GM12878 (cell line): ENCODE data around the gene ARID5B. TPM values are rescaled to one million over a fixed set of nuclear protein-coding genes. Genes with fewer than 3 reads are reported as not detected.

ENCODE experiments used
- EZH2 ChIP-seq: IDR thresholded peaks from 2 replicates; pipeline ENCODE4 v1.6.1; 2012; ENCODE audit warnings: low read depth, mild to moderate bottlenecking, control low read depth, inconsistent platforms, low read length, borderline replicate concordance; ENCODE audit not compliant: control insufficient read depth
- FOXM1 ChIP-seq: IDR thresholded peaks from 2 replicates; pipeline ENCODE4 v1.6.1; 2012; ENCODE audit warnings: low read depth, mild to moderate bottlenecking, inconsistent platforms, low read length, moderate library complexity
- MEF2A ChIP-seq: IDR thresholded peaks from 2 replicates; pipeline ENCODE4 v1.6.1; 2011; ENCODE audit warnings: low read depth, mild to moderate bottlenecking, low read length, moderate library complexity; ENCODE audit not compliant: insufficient read depth
- MTA2 ChIP-seq: fragments of 450-650 bp; IDR thresholded peaks from 2 replicates; pipeline ENCODE4 v1.6.1; 2016; ENCODE audit warnings: low read depth, mild to moderate bottlenecking, moderate library complexity
- NFIC ChIP-seq: IDR thresholded peaks from 2 replicates; pipeline ENCODE4 v1.6.1; 2012; ENCODE audit warnings: low read depth, mild to moderate bottlenecking, inconsistent platforms, low read length, moderate library complexity
- PML ChIP-seq: IDR thresholded peaks from 2 replicates; pipeline ENCODE4 v1.6.1; 2012; ENCODE audit warnings: low read length, inconsistent platforms
- POLR2AphosphoS5 ChIP-seq: IDR thresholded peaks from 2 replicates; pipeline ENCODE4 v1.6.1; 2011; ENCODE audit warnings: mild to moderate bottlenecking, low read length, inconsistent platforms
- RBBP5 ChIP-seq: fragments of 200-600 bp; sonication (generic); conservative IDR thresholded peaks from 2 replicates; pipeline ENCODE4 v1.6.1; 2016
- RUNX3 ChIP-seq: IDR thresholded peaks from 2 replicates; pipeline ENCODE4 v1.6.1; 2012; ENCODE audit warnings: low read length, inconsistent platforms
- SREBF2 ChIP-seq: IDR thresholded peaks from 2 replicates; pipeline ENCODE4 v1.6.1; 2012; ENCODE audit warnings: mild to moderate bottlenecking, low read length
- TBL1XR1 ChIP-seq: IDR thresholded peaks from 2 replicates; pipeline ENCODE4 v1.6.1; 2012; ENCODE audit warnings: low read depth, low read length, improper control_type of control experiment
- ZBED1 ChIP-seq: IDR thresholded peaks from 2 replicates; pipeline ENCODE4 v1.6.1; 2016; ENCODE audit warnings: borderline replicate concordance
- polyA plus RNA-seq, 11 experiments: library from polyadenylated mRNA; depleted of rRNA in 4 of 11; unstranded in 6 of 11; stranded (reverse) in 5 of 11; fragments of >200 nt; fragmentation: Nextera tagmentation in 4 of 11; fragmentation: Illumina TruSeq in 1 of 11; extraction: Ambion mirVana in 4 of 11; extraction: Trizol in 1 of 11; gene quantifications; 1 replicate in 1 of 11; 2 replicates in 10 of 11; pipeline versions ENCODE4 v1.2.1 to v1.2.3, GENCODE V29; 2011 to 2016; ENCODE audit warnings: inconsistent platforms in 2 of 11, missing spikeins in 2 of 11, low read depth in 1 of 11
- total RNA-seq, 4 experiments: library from RNA; depleted of rRNA in 3 of 4; stranded (reverse); fragments of >200 nt in 3 of 4; fragmentation: Illumina TruSeq in 1 of 4; extraction: Trizol in 1 of 4; gene quantifications; 2 replicates each; pipeline versions ENCODE4 v1.2.1 to v1.2.3, GENCODE V29; 2013 to 2021
- TF ChIP-seq, protein P1 (sequence below): fragments of 450-650 bp; IDR thresholded peaks from 2 replicates; pipeline ENCODE4 v1.6.1; 2018; ENCODE audit warnings: mild to moderate bottlenecking, low read depth, moderate library complexity; ENCODE audit not compliant: partially characterized antibody
- TF ChIP-seq, protein P2 (sequence below): fragments of 450-650 bp; IDR thresholded peaks from 2 replicates; pipeline ENCODE4 v1.6.1; 2017; ENCODE audit warnings: mild to moderate bottlenecking, low read depth, inconsistent platforms; ENCODE audit not compliant: poor library complexity, severe bottlenecking
- TF ChIP-seq, protein P3 (sequence below): IDR thresholded peaks from 2 replicates; pipeline ENCODE4 v1.6.1; 2011; ENCODE audit warnings: low read depth, low read length, improper control_type of control experiment, borderline replicate concordance

Gene ARID5B
- total and polyA plus RNA-seq, 10 of the 15 experiments (the other 5 are each of a cell fraction or from before 2014, with no cell fraction given): 2.7 to 8.5 (median 6.1) TPM

DNA sequence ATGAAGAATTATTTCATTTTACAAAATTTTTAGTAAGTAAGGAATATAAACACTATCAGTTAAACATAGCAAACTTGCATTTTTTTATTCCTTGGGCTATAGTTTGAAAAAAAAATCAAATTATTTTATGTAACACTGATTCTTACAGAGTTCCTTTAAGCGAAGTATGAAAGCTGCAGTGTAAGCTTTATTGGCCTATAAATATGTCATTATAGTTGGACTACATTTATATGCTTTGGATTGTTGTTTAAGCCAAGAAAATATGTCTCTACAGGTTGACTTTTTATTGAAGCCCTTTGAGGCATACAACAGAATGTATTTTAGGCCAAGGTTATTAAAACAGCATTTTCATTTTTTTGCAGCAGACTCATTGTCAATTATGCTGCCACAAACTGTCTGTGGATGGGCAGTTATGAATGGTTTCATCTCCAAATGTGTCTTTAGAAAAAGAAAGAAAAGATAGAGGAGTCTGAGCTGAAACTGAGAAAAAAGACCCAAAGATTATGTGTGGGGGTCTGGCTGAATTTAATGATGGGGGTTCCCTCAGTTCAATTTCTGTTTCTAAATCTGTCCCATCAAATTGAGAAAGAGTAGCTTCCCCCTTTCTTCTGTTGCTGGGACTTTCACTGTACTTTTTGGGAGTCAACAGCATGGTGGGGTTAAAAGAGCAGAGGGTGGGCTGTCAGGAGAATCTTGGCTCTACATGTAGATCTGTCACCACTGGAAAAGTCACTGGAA, 43.1 kb downstream of the ARID5B start (continued):
- peak; percentile 68; the same call in 1 of the 2 replicates for TF ChIP-seq FOXM1
- TF ChIP-seq EZH2: no peak
- no peak for TF ChIP-seq SREBF2
- peak; percentile 82; the same call in 1 of the 2 replicates for TF ChIP-seq MEF2A
- TF ChIP-seq NFIC: peak; percentile 73
- no peak for TF ChIP-seq RBBP5
- no peak for TF ChIP-seq POLR2AphosphoS5
- TF ChIP-seq MTA2: peak; percentile 69
- TF ChIP-seq RUNX3: peak; percentile 29; the same call in 1 of the 2 replicates
- 0 out of 2 replicates have a peak, but pooled peaks have one; percentile 55 for TF ChIP-seq PML
- TF ChIP-seq, protein P1, sequence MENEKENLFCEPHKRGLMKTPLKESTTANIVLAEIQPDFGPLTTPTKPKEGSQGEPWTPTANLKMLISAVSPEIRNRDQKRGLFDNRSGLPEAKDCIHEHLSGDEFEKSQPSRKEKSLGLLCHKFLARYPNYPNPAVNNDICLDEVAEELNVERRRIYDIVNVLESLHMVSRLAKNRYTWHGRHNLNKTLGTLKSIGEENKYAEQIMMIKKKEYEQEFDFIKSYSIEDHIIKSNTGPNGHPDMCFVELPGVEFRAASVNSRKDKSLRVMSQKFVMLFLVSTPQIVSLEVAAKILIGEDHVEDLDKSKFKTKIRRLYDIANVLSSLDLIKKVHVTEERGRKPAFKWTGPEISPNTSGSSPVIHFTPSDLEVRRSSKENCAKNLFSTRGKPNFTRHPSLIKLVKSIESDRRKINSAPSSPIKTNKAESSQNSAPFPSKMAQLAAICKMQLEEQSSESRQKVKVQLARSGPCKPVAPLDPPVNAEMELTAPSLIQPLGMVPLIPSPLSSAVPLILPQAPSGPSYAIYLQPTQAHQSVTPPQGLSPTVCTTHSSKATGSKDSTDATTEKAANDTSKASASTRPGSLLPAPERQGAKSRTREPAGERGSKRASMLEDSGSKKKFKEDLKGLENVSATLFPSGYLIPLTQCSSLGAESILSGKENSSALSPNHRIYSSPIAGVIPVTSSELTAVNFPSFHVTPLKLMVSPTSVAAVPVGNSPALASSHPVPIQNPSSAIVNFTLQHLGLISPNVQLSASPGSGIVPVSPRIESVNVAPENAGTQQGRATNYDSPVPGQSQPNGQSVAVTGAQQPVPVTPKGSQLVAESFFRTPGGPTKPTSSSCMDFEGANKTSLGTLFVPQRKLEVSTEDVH: no peak
- TF ChIP-seq, protein P2, sequence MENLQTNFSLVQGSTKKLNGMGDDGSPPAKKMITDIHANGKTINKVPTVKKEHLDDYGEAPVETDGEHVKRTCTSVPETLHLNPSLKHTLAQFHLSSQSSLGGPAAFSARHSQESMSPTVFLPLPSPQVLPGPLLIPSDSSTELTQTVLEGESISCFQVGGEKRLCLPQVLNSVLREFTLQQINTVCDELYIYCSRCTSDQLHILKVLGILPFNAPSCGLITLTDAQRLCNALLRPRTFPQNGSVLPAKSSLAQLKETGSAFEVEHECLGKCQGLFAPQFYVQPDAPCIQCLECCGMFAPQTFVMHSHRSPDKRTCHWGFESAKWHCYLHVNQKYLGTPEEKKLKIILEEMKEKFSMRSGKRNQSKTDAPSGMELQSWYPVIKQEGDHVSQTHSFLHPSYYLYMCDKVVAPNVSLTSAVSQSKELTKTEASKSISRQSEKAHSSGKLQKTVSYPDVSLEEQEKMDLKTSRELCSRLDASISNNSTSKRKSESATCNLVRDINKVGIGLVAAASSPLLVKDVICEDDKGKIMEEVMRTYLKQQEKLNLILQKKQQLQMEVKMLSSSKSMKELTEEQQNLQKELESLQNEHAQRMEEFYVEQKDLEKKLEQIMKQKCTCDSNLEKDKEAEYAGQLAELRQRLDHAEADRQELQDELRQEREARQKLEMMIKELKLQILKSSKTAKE: peak; percentile 33
- TF ChIP-seq, protein P3, sequence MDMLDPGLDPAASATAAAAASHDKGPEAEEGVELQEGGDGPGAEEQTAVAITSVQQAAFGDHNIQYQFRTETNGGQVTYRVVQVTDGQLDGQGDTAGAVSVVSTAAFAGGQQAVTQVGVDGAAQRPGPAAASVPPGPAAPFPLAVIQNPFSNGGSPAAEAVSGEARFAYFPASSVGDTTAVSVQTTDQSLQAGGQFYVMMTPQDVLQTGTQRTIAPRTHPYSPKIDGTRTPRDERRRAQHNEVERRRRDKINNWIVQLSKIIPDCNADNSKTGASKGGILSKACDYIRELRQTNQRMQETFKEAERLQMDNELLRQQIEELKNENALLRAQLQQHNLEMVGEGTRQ: no peak
- TF ChIP-seq TBL1XR1: 0 out of 2 replicates have a peak, but pooled peaks have one; percentile 44
- no peak for TF ChIP-seq ZBED1
